Endothelial cell (in vitro differentiated cells): ENCODE measurements around the gene ORAI3. TPM values are rescaled to one million over a fixed set of nuclear protein-coding genes. Genes with fewer than 3 reads are reported as not detected.

Source experiments
- DNase-seq: peaks from one replicate; pipeline ENCODE4 v3.0.0; 2021; ENCODE audit warnings: low spot score
- H3K27ac Mint-ChIP-seq: one replicate; pipeline ENCODE4 v1.8.0; 2021; ENCODE audit warnings: mixed read lengths, inconsistent platforms; ENCODE audit not compliant: unreplicated experiment
- H3K27me3 Mint-ChIP-seq: one replicate; pipeline ENCODE4 v1.8.0; 2021; ENCODE audit warnings: mild to moderate bottlenecking, moderate library complexity, mixed read lengths, inconsistent platforms; ENCODE audit not compliant: unreplicated experiment
- H3K36me3 Mint-ChIP-seq: one replicate; pipeline ENCODE4 v1.8.0; 2021; ENCODE audit warnings: mild to moderate bottlenecking, low read depth, mixed read lengths, inconsistent platforms; ENCODE audit not compliant: unreplicated experiment
- H3K4me1 Mint-ChIP-seq: one replicate; pipeline ENCODE4 v1.8.0; 2021; ENCODE audit warnings: mild to moderate bottlenecking, mixed read lengths, inconsistent platforms; ENCODE audit not compliant: unreplicated experiment
- H3K4me3 Mint-ChIP-seq: one replicate; pipeline ENCODE4 v1.8.0; 2021; ENCODE audit warnings: mild to moderate bottlenecking, mixed read lengths, inconsistent platforms; ENCODE audit not compliant: unreplicated experiment
- H3K9me3 Mint-ChIP-seq: one replicate; pipeline ENCODE4 v1.8.0; 2021; ENCODE audit warnings: mixed read lengths, inconsistent platforms; ENCODE audit not compliant: unreplicated experiment
- CTCF ChIP-seq: fragments of 200-600 bp; sonication (generic); IDR thresholded peaks from one replicate; pipeline ENCODE4 v1.5.0; 2021; ENCODE audit warnings: antibody characterized with exemption; ENCODE audit not compliant: unreplicated experiment
- total RNA-seq: library from RNA; stranded (reverse); fragmentation: NEBNext Ultra II Directional; extraction: Animal tissue kit (Norgen Biotek cat#: 25700); gene quantifications from one replicate; pipeline ENCODE4 v1.2.1, GENCODE V29; 2021; ENCODE audit not compliant: unreplicated experiment

ORAI3 gene
- total RNA-seq, 1 donor from 2014 or later: 42.9 TPM

GRCh38 chr16:30982548-30983288 is 33.9 kb downstream of the ORAI3 start:
- H3K27ac Mint-ChIP-seq: peak overlapping the region; percentile 67
- H3K4me3 Mint-ChIP-seq: peak overlapping the region; percentile 47
- H3K36me3 Mint-ChIP-seq: peaks cover 18% of the 10 kb centered on the region
- DNase-seq: no peak
- TF ChIP-seq CTCF: no peak
- peaks cover 29% of the 10 kb centered on the region for H3K27me3 Mint-ChIP-seq
- H3K4me1 Mint-ChIP-seq: no peaks in the 10 kb centered on the region
- no peaks in the 10 kb centered on the region for H3K9me3 Mint-ChIP-seq

- H3K9me3 Mint-ChIP-seq: no peaks in the 10 kb centered on the region
- no peak overlapping the region for H3K4me3 Mint-ChIP-seq
- peaks cover 29% of the 10 kb centered on the region for H3K27me3 Mint-ChIP-seq
- H3K27ac Mint-ChIP-seq: no peak overlapping the region
- no peak for DNase-seq
- no peaks in the 10 kb centered on the region for H3K4me1 Mint-ChIP-seq
- TF ChIP-seq CTCF: no peak
- peaks cover 18% of the 10 kb centered on the region for H3K36me3 Mint-ChIP-seq
Observed at GRCh38 chr16:30983289-30983889, 34.5 kb downstream of the ORAI3 start.

GRCh38 chr16:30983898-30984610 is 35.2 kb downstream of the ORAI3 start:
- H3K9me3 Mint-ChIP-seq: no peaks in the 10 kb centered on the region
- H3K27ac Mint-ChIP-seq: no peak overlapping the region
- no peak for DNase-seq
- H3K36me3 Mint-ChIP-seq: peaks cover 15% of the 10 kb centered on the region
- H3K4me1 Mint-ChIP-seq: no peaks in the 10 kb centered on the region
- H3K4me3 Mint-ChIP-seq: no peak overlapping the region
- peaks cover 23% of the 10 kb centered on the region for H3K27me3 Mint-ChIP-seq
- no peak for TF ChIP-seq CTCF

GRCh38 chr16:30984669-30985400 is 36.0 kb downstream of the ORAI3 start, which contains the start of gene HSD3B7:
Gene HSD3B7 (plus strand): TSS chr16:30985207. CDS start chr16:30985659, 452 bp downstream.
- Mint-ChIP-seq H3K36me3 (peaks cover 15% of the 10 kb centered on the region), H3K4me3 (no peak within 1 kb of the TSS), H3K4me1 (no peaks in the 10 kb centered on the region), H3K9me3 (no peaks in the 10 kb centered on the region), H3K27me3 (peaks cover 23% of the 10 kb centered on the region), H3K27ac (no peak within 1 kb of the TSS)
- TF ChIP-seq CTCF: peak; percentile 98
- peak; percentile 97 for DNase-seq
